GM19193 (cell line): ENCODE data around the gene HTR2C.

Source experiments
- POLR2A ChIP-seq: IDR thresholded peaks from 4 replicates; pipeline ENCODE4 v1.6.1; 2011; ENCODE audit not compliant: insufficient read depth, insufficient read length; ENCODE audit errors: extremely low read depth

Gene HTR2C

GRCh38 chrX:114905251-114905650, 321.4 kb downstream of the HTR2C start:
- TF ChIP-seq POLR2A: no peak

GRCh38 chrX:114906984-114907510, 323.2 kb downstream of the HTR2C start:
- TF ChIP-seq POLR2A: no peak

GRCh38 chrX:114924423-114924822, 340.5 kb downstream of the HTR2C start:
- TF ChIP-seq POLR2A: no peak

GRCh38 chrX:114924856-114925255, 341.0 kb downstream of the HTR2C start:
- no peak for TF ChIP-seq POLR2A

- no peak for TF ChIP-seq POLR2A
Observed at GRCh38 chrX:114930227-114930626, 346.3 kb downstream of the HTR2C start.

GRCh38 chrX:114932550-114932949, 348.7 kb downstream of the HTR2C start:
- TF ChIP-seq POLR2A: no peak

- TF ChIP-seq POLR2A: no peak
Observed at GRCh38 chrX:114952696-114953095, 368.8 kb downstream of the HTR2C start.
